T1000 (cell line): ENCODE results near the gene MICALL2.

Experiments used
- DNase-seq: peaks from one replicate; lab custom pipeline; 2025; ENCODE audit warnings: mixed read lengths; lab: John Stamatoyannopoulos, UW

MICALL2 gene

DNA sequence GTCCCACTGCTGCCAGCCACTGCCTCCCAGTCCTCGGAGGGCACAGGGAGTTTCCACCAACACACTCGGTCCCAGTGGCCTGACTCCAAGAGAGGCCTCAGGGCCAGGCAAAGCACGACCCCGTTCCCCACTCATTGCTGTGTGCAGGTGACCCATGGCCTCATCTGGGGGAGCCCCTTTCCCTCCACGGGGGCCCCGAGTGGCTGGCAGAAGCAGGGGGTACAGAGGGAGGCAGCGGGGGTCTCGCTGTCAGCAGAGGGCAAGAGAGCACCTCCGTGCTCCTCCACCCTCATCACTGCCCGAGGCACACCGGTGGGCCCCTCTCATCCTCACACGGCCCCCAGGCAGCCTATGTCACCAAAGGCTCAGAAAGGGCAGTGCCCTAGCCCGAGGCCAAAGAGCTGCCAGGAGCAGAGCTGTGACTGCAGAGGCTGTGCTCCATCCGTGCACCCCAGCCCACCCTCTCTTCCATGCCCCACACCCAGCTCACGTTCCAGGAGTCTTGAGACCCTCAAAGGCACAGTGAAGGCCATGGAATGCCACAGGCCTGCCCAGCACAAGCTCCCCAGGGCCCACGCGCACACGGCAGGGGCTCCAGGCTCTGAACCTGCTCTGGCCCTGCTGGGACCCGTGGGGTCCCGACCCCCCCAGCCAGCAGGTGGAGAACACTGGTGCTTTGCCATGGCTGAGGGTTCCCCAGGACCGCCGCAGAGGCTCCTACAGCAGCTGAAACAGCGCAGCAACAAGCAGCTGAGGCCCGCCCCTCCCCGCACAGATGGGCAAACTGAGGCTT, 25.9 kb downstream of the MICALL2 start:
- no peak for DNase-seq

DNA sequence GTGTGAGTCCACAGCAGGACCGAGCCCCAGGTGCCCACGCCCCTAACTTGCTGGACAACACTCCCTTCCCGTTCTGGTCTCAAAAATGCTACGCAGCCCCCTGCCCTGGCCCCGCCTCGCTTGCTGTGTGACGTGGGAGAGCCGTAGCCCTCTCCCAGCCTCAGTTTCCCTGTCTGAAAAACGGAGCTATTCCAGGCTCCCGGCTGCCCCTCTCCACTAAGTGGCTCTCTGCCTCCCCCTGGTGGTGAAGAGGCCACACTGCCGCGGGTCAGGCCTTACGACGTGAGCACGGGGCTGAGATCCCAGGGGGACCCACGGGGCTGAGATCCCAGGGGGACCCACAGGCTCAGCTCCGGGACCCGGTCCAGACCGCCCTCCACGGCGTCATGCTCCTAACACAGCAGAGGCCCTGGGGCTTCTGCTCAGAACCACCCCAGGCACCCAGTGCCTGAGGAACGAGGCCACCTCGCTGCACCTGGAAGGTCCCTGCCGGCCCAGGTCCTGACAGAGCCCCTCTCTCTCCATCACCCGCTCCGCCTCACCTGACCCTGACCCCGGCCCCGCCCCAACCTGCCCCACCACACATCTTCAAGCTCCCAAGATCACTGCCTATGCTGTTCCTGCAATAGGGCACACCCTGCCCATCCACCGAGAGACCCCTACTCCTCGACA, 26.7 kb downstream of the MICALL2 start:
- DNase-seq: peak; percentile 36

DNA sequence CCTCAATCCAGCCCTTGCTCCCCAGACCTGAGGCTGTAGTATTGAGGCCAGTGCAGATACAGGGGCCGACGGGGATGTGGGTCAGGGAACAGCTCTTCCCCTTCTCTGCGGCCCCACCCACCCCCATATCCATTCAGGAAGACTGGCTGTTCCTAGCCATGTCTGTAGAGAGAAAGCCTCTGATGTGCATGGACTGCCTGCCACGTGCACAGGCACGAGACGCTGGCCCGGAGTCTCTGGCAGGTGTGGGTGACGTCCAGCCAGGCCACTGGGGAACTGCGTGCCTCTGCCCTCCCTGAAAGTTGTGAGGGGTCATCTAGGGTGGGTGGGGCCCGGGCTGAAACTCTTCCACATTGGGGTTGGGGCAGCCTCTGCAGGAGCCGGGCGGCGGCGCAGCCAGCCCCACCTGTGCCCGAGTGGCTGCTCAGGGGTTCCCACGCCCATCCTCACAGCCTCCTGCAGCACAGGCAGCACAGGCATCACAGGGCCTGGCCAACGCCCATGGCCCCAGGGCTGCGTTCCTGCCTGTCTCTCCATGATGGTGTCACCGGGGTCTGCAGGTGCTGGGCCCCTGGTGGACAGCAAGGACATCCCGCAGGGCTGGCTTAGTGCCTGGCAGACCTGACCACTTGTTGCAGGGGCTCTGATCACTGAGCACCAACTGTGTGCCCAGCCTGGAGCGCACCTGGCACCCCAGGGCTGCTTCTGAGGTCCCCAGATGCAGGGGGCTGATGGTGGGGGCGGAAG, 27.5 kb downstream of the MICALL2 start:
- no peak for DNase-seq

DNA sequence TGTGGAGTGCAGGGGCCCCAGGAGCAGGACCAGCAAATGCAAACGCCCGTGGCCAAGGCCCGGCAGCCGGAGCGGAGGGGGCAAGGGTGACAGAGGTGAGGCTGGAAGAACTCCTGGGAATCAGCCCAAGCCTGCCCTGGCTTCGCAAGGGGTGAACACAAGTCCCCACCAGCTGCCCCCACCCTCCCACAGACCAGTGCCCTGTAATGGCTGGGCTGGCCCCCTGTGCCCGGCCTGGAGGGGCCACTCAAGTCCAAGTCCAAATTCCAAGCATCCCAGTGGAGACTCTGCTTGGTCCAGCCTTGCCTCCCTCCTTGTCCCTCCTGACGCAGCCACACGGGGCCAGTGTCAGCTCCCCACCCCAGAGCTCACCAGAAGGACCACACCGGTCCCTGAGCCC, 28.0 kb downstream of the MICALL2 start:
- no peak for DNase-seq

GRCh38 chr7:1430056-1430845, 29.0 kb downstream of the MICALL2 start:
- no peak for DNase-seq

DNA sequence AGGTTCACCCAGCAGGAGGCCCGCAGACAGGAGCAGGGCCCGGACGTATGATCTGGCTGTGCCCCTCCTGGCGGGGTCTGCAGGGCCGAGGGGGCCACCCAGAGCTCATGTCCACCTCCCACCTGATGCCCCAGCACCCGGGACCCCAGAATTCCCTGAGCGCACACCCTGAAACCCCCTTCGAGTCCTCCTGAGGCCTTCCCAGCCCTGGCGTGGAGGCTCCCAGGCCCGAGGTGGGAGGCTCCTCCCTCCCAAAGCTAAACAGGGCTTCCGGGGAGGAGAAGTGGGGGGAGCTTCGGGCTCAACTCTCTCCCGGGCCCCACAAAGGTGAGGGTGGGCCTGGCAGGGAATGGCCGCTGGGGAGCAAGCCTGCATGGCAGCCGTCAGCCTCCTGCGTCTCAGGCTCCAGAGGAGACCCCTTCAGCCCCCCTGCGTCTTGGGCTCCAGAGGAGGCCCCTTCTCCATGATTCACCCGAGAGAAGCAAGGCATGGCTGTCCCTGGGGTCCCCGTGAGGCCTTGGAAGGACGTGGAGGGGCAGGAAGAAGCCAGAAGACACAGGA, 30.2 kb downstream of the MICALL2 start:
- DNase-seq: no peak

DNA sequence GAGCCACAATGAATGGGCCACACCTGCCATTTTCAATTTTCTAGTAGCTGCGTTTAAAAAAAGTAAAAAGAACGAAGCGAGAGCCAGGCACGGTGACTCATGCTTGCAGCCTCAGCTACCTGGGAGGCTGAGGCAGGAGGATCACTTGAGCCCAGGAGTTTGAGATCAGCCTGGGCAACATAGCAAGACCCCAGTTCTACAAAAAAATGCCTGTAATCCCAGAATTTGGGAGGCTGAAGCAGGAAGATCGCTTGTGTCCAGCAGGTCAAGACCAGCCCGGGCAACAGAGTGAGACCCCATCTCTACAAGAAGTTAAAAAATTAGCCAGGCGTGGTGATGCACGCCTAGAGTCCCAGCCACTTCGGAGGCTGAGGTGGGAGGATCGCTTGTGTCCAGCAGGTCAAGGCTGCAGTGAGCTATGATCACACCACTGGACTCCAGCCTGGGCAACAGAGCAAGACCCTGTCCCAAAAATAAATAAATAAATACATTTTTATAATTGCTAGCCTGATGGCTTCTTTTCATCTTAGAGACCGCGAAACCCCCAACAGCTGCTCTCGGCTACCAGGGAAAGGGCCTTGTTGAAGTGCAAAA, 32.1 kb downstream of the MICALL2 start:
- DNase-seq: no peak

- no peak for DNase-seq
Measured at GRCh38 chr7:1426474-1426873, 32.8 kb downstream of the MICALL2 start.

DNA sequence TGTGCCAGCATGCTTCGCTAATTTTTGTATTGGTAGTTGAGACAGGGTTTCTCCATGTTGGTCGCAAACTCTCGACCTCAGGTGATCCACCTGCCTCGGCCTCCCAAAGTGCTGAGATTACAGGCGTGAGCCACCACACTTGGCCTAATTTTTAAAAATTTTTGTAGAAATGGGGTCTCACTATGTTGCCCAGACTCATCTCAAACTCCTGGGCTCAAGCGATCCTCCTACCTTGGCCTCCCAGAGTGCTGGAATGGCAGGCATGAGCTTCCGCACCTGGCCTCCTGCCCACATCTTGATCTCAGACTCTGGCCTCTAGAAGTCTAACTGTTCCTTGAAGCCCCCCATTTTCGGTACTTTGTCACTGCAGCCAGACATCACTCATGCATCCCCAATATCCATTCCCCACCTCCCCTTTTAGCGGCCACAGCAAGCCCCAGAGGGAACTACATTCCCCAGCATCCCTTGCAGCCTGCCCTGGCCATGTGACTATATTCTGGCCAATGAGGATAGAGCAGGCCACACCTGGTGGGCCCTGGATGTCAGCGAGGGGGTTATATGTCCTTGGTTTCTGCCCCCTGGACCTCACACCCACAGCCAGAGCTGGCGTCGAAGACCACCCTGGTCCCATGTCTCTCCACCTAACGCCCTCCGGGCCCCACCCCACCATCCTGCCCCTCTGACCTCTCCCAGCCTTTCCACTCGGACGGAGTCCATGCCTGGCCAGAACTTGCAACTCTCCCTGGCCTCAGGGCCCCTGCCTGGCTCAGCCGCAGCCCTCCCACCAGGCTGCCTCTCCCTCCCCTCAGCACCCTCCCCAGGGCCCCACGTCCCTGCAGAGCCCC, 33.8 kb downstream of the MICALL2 start:
- DNase-seq: no peak

GRCh38 chr7:1424041-1424440, 35.2 kb downstream of the MICALL2 start:
- no peak for DNase-seq

GRCh38 chr7:1423264-1423811, 35.9 kb downstream of the MICALL2 start:
- no peak for DNase-seq

- DNase-seq: no peak
Measured at GRCh38 chr7:1422512-1423263, 36.6 kb downstream of the MICALL2 start.

GRCh38 chr7:1421946-1422345, 37.3 kb downstream of the MICALL2 start:
- DNase-seq: no peak

GRCh38 chr7:1421020-1421790, 38.1 kb downstream of the MICALL2 start:
- DNase-seq: no peak

- DNase-seq: no peak
Measured at GRCh38 chr7:1419688-1420087, 39.6 kb downstream of the MICALL2 start.

GRCh38 chr7:1419310-1419634, 40.0 kb downstream of the MICALL2 start:
- no peak for DNase-seq

GRCh38 chr7:1418505-1419309, 40.6 kb downstream of the MICALL2 start:
- peak; percentile 9 for DNase-seq
